Endothelial cell of umbilical vein (primary cell): ENCODE data around the gene PGAM1. TPM values are rescaled to one million over a fixed set of nuclear protein-coding genes. Genes with fewer than 3 reads are reported as not detected.

Source experiments
- BruUV-seq: library from RNA; stranded (reverse); fragments of 400-500 nt; replicated peaks from 2 replicates; lab custom pipeline; 2021; lab: Mats Ljungman, UMichigan
- CTCF ChIA-PET: fragments of 300-600, 350-600 bp; sonication (Branson Sonifier 250); formaldehyde crosslinking; loops from one replicate; lab custom pipeline; 2021; ENCODE audit warnings: antibody characterized with exemption, inconsistent platforms; lab: Charles Lee
- POLR2A ChIA-PET: fragments of 300-600, 350-600 bp; sonication (Branson Sonifier 250); formaldehyde crosslinking; loops from one replicate; lab custom pipeline; 2021; ENCODE audit warnings: antibody characterized with exemption, inconsistent platforms; lab: Charles Lee
- DNase-seq: peaks from one replicate; pipeline ENCODE4 v3.0.0-alpha.2; 2011; ENCODE audit warnings: low read depth, low spot score
- FAIRE-seq: peaks from 2 replicates; lab custom pipeline; 2011; peaks lifted over from hg19 to GRCh38; lab: Jason Lieb, UNC
- H2AFZ ChIP-seq: 2 replicates; pipeline ENCODE4 v1.6.0; 2012; ENCODE audit warnings: low read depth, low read length, control low read depth, inconsistent platforms
- H3K27ac ChIP-seq: 2 replicates; pipeline ENCODE4 v1.5.1; 2011; ENCODE audit warnings: low read depth, mild to moderate bottlenecking, control low read depth, low read length, moderate library complexity; ENCODE audit not compliant: insufficient read depth
- H3K27me3 ChIP-seq, 2 experiments: 2 replicates each; pipeline versions ENCODE4 v1.6.0 to v1.6.1; 2011; ENCODE audit warnings: low read length in 2 of 2, mixed read lengths in 1 of 2; ENCODE audit not compliant: control insufficient read depth in 2 of 2, insufficient read depth in 2 of 2
- H3K36me3 ChIP-seq, 2 experiments: 2 replicates in 1 of 2; 3 replicates in 1 of 2; pipeline ENCODE4 v1.5.1; 2011; ENCODE audit warnings: low read length in 2 of 2, mild to moderate bottlenecking in 1 of 2, moderate library complexity in 1 of 2; ENCODE audit not compliant: control insufficient read depth in 2 of 2, insufficient read depth in 2 of 2; ENCODE audit errors: extremely low read depth in 1 of 2
- H3K4me1 ChIP-seq: 3 replicates; pipeline ENCODE4 v1.5.1; 2011; ENCODE audit warnings: mild to moderate bottlenecking, low read length; ENCODE audit not compliant: control insufficient read depth, insufficient read depth; ENCODE audit errors: extremely low read depth
- H3K4me2 ChIP-seq: 2 replicates; pipeline ENCODE4 v1.6.1; 2011; ENCODE audit warnings: low read length, control low read depth, mixed read lengths; ENCODE audit not compliant: insufficient read depth
- H3K4me3 ChIP-seq, 3 experiments: fragments of 200-600 bp in 1 of 3; sonication (generic), shearing (Covaris generic) in 1 of 3; replicated peaks in 1 of 3; 2 replicates each; pipeline ENCODE4 v1.5.1; 2011 to 2016; ENCODE audit warnings: control low read depth in 3 of 3, low read length in 3 of 3, mild to moderate bottlenecking in 2 of 3, inconsistent platforms in 1 of 3, low read depth in 1 of 3, moderate library complexity in 1 of 3; ENCODE audit not compliant: insufficient read depth in 1 of 3
- H3K79me2 ChIP-seq: 2 replicates; pipeline ENCODE4 v1.6.0; 2012; ENCODE audit warnings: low read length, inconsistent platforms; ENCODE audit not compliant: control insufficient read depth, insufficient read depth
- H3K9ac ChIP-seq: replicated peaks from 2 replicates; pipeline ENCODE3; 2011; ENCODE audit warnings: low read length, control low read depth; ENCODE audit not compliant: insufficient read depth; ENCODE audit errors: extremely low read depth
- H3K9me1 ChIP-seq: replicated peaks from 3 replicates; pipeline ENCODE4 v1.6.0; 2011; ENCODE audit warnings: mild to moderate bottlenecking, low read length; ENCODE audit not compliant: control insufficient read depth, insufficient read depth; ENCODE audit errors: extremely low read depth
- H3K9me3 ChIP-seq: replicated peaks from 2 replicates; pipeline ENCODE4 v1.5.1; 2012; ENCODE audit warnings: low read length, inconsistent platforms; ENCODE audit not compliant: control insufficient read depth, insufficient read depth
- H4K20me1 ChIP-seq: replicated peaks from 2 replicates; pipeline ENCODE3; 2011; ENCODE audit warnings: mild to moderate bottlenecking, low read length; ENCODE audit not compliant: control insufficient read depth, insufficient read depth; ENCODE audit errors: extremely low read depth
- CTCF ChIP-seq, 2 donors: IDR thresholded peaks; 1 replicate in 1 of 2; 2 replicates in 1 of 2; pipeline ENCODE4 v1.5.1; 2011; ENCODE audit warnings: low read length in 2 of 2, mild to moderate bottlenecking in 2 of 2, moderate library complexity in 2 of 2, control low read depth in 1 of 2, inconsistent platforms in 1 of 2, low read depth in 1 of 2; ENCODE audit not compliant: insufficient read depth in 1 of 2; ENCODE audit errors: extremely low read depth in 1 of 2
- EZH2 ChIP-seq: IDR thresholded peaks from 2 replicates; pipeline ENCODE4 v1.6.1; 2012; ENCODE audit warnings: borderline replicate concordance, low read depth, mild to moderate bottlenecking, moderate library complexity, low read length, inconsistent platforms; ENCODE audit not compliant: severe bottlenecking
- FOS ChIP-seq: IDR thresholded peaks from 2 replicates; pipeline ENCODE4 v1.6.1; 2011; ENCODE audit warnings: mild to moderate bottlenecking, low read length, moderate library complexity, borderline replicate concordance; ENCODE audit not compliant: insufficient read depth
- GATA2 ChIP-seq: IDR thresholded peaks from 2 replicates; pipeline ENCODE4 v1.7.0; 2011; ENCODE audit warnings: low read depth, mild to moderate bottlenecking, moderate library complexity, mixed read lengths, low read length; ENCODE audit not compliant: insufficient read length, insufficient read depth
- JUN ChIP-seq: IDR thresholded peaks from 2 replicates; pipeline ENCODE4 v1.6.1; 2011; ENCODE audit warnings: borderline replicate concordance, low read depth; ENCODE audit not compliant: insufficient read length, insufficient read depth
- MAX ChIP-seq: IDR thresholded peaks from 2 replicates; pipeline ENCODE4 v1.6.1; 2011; ENCODE audit not compliant: insufficient read depth, insufficient read length
- MYC ChIP-seq: IDR thresholded peaks from one replicate; pipeline ENCODE4 v1.6.1; 2011; ENCODE audit warnings: mild to moderate bottlenecking, low read depth, low read length
- POLR2A ChIP-seq: IDR thresholded peaks from 2 replicates; pipeline ENCODE4 v1.6.1; 2012; ENCODE audit warnings: low read depth, mild to moderate bottlenecking, control low read depth, low read length
- POLR2AphosphoS5 ChIP-seq: IDR thresholded peaks from 2 replicates; pipeline ENCODE4 v1.6.1; 2012; ENCODE audit warnings: low read depth, mild to moderate bottlenecking, control low read depth, low read length, moderate library complexity; ENCODE audit not compliant: insufficient read depth
- dilution Hi-C: fragments of 300-500 bp; cut with MboI; formaldehyde crosslinking; loops from one replicate; pipeline ENCODE4 v1.15.0; 2019; ENCODE audit warnings: low sequenced_read_pairs; ENCODE audit not compliant: extremely low pct_ligation_motif_present
- intact Hi-C: fragments of 100-400 bp; cut with micrococcal nuclease; formaldehyde crosslinking; loops from one replicate; pipeline ENCODE4 v1.10.0; 2022
- polyA plus RNA-seq, 4 experiments: library from polyadenylated mRNA; depleted of rRNA in 3 of 4; stranded (reverse) in 3 of 4; unstranded in 1 of 4; fragments of >200 nt; gene quantifications; 2 replicates each; pipeline versions ENCODE4 v1.2.1 to v1.2.3, GENCODE V29; 2011 to 2012; ENCODE audit warnings: missing spikeins in 1 of 4
- total RNA-seq: library from RNA; stranded (reverse); gene quantifications from 2 replicates; pipeline ENCODE4 v1.2.3, GENCODE V29; 2021

Gene PGAM1
- total and polyA plus RNA-seq, 2 donors (not counting 3 experiments of a cell fraction or from before 2014, with no cell fraction given) = 375 TPM

DNA sequence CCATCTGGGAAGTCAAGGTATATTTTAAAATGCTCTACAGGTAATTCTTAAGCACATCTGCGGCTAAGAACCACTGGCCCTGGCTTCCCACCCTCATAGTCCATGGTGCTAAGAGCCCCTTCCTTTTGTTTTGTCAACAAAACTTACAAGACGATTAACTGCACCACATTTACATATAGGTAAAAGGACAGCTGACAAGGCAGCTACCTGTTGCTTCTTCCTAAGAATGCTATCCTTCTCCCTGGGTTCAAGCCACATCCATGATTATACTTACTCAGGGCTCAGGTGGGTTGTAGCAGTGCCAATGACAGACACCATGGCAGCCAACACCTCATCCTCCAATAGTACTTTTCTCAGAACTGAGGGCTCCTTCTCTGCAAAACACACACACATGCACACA lies 36.3 kb downstream of the PGAM1 start:
- ChIA-PET CTCF (interaction anchor here (1.2 to 2.6 kb wide), 6 partner anchors 11 to 150 kb away, joined by 3 to 14 read pairs (median 6); partner anchors contain the start of gene ANKRD2), POLR2A (interaction anchor here (1.1 kb wide), 1 partner anchor 91 kb away, joined by 5 read pairs; no protein-coding TSS in a partner anchor)
- no peak overlapping the region for H3K9ac ChIP-seq
- intact Hi-C loops = loop anchor here (2.0 kb wide), 1 partner anchor 80 kb away; no protein-coding TSS in a partner anchor
- no peak overlapping the region for H3K27ac ChIP-seq
- no peaks in the 10 kb centered on the region for H3K9me3 ChIP-seq
- peaks cover 45 to 70% of the 10 kb centered on the region in 2 experiments for H3K36me3 ChIP-seq
- H3K4me3 ChIP-seq = no peak overlapping the region
- no peaks in the 10 kb centered on the region for H3K27me3 ChIP-seq
- no peak for DNase-seq
- H3K9me1 ChIP-seq = no peaks in the 10 kb centered on the region
- BruUV-seq = no TSS peak
- TF ChIP-seq JUN = no peak
- no peak for TF ChIP-seq CTCF (IDR thresholded peaks at IDR 0.05; ENCODE audit: extremely low read depth in 1 of 2, insufficient read depth in 1 of 2, low read depth in 1 of 2, low read length in 2 of 2)
- TF ChIP-seq EZH2 = no peak
- no peak for TF ChIP-seq POLR2AphosphoS5
- no peak for TF ChIP-seq FOS
- TF ChIP-seq MAX = no peak
- TF ChIP-seq POLR2A = no peak
- no peak for TF ChIP-seq MYC
- TF ChIP-seq GATA2 = no peak
- no peak for FAIRE-seq
- dilution Hi-C loops = no loop called here
- no peaks in the 10 kb centered on the region for H3K79me2 ChIP-seq
- H3K4me2 ChIP-seq = no peak overlapping the region
- peaks cover 3% of the 10 kb centered on the region for H3K4me1 ChIP-seq
- no peak overlapping the region for H2AFZ ChIP-seq
- no peaks in the 10 kb centered on the region for H4K20me1 ChIP-seq
